Iris pigment epithelial cell (primary cell): ENCODE results near the gene FAM228B.
"Not testable (repeated sequence)": the region's sequence is repeated elsewhere in the genome, so short reads cannot be mapped to it uniquely, and the experiment has no call there.

Source experiments
- DNase-seq: peaks from one replicate; pipeline ENCODE4 v3.0.0-alpha.2; 2011; ENCODE audit warnings: low read depth

Gene FAM228B

GRCh38 chr2:24102677-24103076 lies 20.6 kb upstream of the FAM228B start:
- DNase-seq = no peak

DNA sequence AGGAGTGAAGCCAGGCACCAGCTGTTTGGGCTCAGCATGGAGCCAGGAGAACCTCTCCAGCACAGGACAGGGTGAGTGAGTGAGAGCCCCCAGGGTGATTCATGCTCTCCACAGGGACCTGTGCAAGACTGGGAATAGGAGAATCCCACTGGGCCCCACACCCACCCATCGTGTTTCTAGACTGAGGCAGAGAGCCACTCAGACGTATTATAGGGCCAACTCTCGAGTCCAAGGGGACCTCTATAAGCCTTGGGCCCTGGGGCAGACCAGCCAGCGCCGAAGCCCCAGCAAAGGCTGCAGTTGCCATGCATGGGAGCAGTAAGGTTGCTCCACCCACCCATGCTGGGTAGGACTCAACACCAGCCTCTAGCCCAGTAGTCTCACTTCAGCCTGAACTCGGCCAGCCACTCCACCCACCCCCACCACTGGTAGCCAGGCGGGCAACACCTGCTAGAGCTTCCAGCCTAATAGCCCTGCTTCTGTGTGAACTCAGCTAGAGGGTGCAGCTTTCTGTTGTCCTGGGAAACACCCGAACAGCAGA lies 19.1 kb upstream of the FAM228B start:
- no peak for DNase-seq

- no peak for DNase-seq
Observed at GRCh38 chr2:24104906-24105305, 18.4 kb upstream of the FAM228B start.

GRCh38 chr2:24105816-24106215 lies 17.5 kb upstream of the FAM228B start:
- DNase-seq = peak; percentile 28

GRCh38 chr2:24106786-24107185 lies 16.5 kb upstream of the FAM228B start:
- DNase-seq = no peak

DNA sequence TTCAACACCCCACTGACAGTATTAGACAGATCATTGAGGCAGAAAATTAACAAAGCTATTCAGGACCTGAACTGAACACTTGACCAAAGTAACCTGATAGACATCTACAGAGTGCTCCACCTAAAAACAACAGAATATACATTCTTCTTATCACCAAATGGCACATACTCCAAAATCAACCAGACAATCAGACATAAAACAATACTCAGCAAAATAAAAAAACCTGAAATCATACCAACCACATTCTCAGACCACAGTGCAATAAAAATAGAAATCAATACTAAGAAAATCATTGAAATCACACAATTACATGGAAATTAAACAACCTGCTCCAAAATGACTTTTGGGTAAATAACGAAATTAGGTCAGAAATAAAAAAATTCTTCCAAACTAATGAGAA lies 15.9 kb upstream of the FAM228B start:
- no peak for DNase-seq

- not testable (repeated sequence) for DNase-seq
Observed at GRCh38 chr2:24109431-24109830, 13.8 kb upstream of the FAM228B start.

DNA sequence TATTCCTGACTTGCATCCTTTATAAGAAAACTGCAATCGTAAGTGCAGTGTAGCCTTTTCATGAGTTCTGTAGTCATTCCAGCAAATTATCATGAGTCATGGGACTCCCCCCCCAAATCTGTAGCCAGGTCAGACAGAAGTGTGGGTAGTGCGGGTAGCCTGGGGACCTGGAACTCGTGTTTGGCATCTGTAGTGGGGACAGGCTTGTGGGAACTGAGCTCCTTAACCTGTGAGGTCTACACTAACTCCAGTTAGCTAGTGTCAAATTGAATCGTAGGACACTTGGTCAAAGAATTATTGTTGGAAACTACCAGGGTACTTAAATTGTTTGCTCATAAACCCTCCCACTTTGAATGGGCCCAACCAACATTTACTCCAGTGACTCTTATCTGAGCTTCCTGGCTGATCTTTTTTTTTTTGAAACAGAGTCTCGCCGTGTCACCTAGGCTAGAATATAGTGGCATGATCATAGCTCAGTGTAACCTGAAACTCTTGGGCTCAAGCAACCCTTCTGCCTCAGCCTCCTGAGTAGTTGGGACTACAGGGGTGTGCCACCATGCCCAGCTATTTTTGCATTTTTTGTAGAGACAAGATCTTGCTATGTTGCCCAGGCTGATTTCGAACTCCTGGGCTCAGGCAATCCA lies 12.5 kb upstream of the FAM228B start:
- DNase-seq = no peak

- peak; percentile 57 for DNase-seq
Observed at GRCh38 chr2:24111407-24111901, 11.8 kb upstream of the FAM228B start.

DNA sequence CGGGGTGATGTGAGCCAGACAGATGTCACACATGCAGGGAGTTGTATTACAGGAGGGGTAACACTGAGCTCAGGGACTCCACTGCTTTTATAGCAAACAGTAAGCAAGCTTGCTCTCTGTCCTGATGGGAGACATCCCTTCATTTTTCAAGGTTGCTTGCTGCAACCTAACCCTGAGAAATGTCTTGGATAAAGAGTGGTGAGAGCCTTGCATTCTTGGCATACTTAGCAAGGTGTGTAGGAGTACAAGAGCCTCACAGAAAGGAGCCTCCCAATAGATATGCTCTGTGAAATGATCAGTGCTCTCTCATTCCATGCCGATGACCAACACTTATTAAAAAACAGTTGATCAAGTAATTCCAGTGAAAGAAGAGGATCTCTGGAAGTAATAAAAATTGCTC lies 8.2 kb upstream of the FAM228B start:
- peak; percentile 31 for DNase-seq

DNA sequence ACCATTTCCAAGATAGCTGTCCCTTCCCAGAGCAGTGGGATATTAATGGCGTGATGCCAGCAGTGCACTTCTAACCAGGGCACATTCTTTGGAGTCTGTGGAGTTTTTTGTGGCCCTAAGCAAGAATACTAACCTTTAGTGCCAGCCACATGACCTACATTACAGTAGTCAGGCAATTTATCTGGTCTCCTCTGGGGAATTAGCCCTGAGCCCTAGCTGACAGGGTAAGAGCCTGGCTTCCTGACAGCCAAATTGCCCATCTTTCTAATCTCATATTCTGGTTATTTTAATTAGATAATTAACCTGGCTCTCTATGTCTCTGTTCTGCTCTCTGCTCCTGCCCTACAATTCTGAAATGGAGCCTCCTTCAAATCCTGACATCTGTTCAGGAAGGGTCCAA lies 5.4 kb upstream of the FAM228B start:
- DNase-seq = no peak

DNA sequence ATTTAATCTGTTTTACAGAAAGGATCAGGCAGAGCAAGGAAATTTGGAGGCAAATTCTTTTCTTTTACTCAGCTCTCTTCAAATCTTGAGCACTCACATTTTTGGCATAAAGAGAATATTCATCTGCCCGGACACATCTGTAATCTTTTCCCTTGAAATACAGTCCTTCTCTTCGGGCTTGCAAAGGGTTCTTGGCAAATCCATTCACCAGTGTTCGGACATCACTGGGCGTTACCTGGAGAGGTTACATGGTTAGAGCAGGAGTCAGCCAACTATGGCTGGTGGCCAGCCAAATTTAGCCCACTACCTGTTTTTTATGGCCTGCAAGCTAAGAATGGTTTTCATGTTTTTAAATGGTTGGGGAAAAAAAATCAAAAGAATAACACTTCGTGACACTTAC lies 2.2 kb upstream of the FAM228B start:
- DNase-seq = no peak

DNA sequence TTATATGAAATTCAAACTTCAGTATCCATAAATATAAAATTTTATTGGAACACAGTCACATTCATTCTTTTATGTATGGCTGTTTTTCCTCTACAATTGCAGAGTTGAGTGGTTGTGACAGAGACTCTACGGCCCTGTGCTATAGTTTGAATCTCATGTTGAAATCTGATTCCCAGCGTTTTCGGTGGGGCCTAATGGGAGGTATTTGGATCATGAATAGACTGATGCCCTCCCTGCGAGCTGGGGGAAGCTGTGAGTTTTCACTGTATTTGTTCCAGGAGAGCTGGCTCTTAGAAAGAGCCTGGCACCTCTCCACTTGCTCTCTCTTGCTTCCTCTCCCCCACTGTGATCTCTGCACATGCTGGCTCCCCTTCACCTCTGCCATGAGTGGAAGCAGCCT lies 1.8 kb upstream of the FAM228B start:
- DNase-seq = no peak

DNA sequence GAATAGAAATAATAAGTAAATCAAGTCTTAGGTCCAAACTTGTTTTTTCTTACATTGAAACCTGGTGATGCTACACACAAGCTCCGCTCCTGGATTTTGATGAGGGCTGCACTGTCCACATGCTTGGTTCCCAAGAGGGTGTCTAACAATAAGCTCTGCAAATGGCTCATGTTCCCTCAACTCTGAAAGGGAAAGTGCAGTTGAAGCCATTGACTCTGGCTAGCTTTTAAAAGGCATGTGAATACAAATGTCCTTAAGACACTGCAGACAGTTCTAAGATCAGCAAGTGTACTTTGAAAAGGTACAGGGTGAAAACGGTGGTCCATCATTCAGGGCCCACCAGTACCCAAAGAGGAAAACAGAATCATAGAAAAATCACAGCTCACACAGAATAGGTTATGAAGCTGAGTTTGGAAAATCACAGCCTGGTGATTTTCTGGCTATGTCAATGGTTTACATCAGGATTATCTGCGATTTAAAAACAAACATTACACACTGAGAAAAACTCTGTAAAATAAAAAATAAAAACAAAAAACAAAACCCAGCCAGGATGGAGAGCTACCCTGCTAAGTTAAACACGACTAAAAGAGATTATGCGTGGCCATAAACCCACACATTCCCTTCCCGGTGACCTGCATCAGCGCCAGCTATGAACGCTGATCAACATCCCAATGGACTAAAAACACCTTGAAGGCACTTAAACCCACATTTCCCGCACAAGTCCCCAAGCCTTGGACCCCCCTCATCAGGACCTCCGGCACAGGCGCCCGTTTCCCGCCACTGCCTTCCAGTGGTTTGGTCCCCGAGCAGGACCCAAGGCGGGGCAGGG lies 689 bp upstream of the FAM228B start:
- peak; percentile 9 for DNase-seq

GRCh38 chr2:24123922-24124580 lies 782 bp downstream of the FAM228B start:
- DNase-seq = peak; percentile 44

DNA sequence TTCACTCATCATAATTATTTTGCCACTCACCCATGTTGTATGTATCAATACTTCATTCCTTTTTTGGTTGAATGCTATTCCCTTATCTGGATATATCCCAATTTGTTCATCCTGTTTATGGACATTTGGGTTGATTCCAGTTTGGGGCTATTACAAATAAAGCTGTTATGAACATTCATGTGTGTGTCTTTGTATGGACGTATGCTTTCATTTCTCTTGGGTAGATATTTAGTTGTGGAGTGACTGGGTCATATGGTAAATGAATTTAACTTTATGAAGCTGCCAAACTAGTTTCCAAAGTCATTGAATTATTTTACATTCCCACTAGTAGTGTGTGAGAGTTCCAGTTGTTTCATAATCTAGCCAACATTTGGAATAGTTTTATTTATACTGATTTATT lies 2.7 kb downstream of the FAM228B start:
- no peak for DNase-seq

DNA sequence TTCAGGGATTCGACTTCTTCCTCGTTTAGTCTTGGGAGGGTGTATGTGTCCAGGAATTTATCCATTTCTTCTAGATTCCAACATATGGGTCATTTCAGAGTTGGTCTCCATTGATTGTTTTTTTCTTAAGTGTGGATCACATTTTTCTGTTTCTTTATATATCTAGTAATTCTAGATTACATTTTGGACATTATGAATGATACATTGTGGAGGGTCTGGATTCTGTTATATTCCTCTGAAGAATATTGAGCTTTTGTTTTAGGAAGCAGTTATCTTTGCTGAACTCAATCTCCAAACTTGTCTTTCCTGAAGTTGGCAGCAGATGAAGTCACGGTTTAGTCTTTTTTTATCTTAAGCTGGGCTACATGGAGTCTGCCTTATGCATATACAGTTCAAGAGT lies 9.3 kb downstream of the FAM228B start:
- DNase-seq = no peak

- DNase-seq = peak; percentile 30
Observed at GRCh38 chr2:24140305-24140704, 17.0 kb downstream of the FAM228B start.

DNA sequence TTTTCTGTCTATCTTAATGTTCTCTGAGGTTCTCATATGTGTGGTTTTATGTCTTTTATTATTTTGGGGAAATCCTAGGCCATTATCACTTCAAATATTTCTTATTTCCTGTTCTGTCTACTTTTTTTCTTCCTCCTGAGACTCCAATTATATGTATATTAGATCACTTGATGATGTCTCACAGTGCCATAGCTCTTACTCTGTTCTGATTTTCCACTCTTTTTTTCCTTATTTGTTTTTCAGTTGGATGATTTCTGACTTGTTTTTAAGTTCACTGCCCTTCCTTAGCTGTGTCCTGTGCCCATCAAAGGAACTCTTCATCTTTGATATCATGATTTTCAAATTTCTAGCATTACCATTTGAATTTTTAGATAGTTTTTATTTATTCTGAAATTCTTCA lies 24.1 kb downstream of the FAM228B start:
- no peak for DNase-seq

DNA sequence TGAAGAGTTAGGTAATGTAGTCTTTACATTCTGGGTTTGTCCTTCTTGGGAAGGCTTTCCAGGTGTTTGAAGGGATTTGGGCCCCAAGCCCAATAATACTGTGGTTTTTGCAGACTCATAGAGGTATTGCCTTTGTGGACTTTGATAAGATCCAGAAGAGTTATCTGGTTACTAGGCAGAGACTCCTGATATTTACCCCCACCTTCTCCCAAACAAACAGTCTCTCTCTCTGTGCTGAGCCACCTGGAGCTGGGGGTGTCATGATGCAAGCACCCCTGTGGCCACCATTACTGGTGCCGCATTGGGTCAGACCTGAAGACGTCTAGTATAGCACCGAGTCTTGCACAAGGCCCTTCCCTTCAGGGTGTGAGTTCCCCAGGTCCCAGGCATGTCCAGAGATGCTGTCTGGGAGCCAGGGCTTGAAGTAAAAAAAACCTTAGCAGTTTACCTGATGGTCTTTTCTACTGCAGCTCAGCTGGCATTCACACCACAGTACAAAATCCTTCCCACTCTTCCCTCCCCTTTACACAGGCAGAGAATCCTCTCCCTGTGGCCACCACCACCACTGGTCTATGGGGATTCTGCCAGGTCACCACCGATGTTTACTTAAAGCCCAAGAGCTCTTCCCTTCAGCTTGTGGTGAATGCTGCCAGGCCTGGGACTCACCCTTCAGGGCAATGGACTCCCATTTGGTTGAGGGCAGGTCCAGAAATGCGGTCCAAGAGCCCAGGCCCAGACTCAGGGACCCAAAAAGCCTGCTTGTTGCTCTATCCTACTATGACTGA lies 29.3 kb downstream of the FAM228B start:
- no peak for DNase-seq

DNA sequence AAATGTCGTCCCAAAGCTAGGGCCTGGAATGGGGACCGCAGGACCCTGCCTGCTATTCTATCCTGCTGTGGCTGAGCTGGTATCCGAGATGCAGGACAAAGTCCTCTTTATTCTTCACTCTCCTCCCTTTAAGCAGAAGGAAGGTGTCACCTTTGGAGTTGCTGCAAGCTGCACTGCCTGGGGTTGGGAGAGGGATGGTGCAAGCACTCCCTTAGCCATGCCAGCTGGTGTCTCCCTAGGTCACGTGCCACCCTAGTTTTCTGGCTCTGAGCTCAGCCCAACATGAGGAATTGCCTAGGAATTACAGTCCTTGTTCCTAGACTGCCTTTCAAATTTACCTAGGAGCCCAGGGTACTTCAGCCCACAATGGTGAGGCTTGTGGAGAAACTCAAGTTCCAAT lies 30.2 kb downstream of the FAM228B start:
- no peak for DNase-seq

GRCh38 chr2:24158131-24158530 lies 34.9 kb downstream of the FAM228B start:
- no peak for DNase-seq
